ENCODE results near the gene HSPA6. TPM values are rescaled to one million over a fixed set of nuclear protein-coding genes. Genes with fewer than 3 reads are reported as not detected.
"Not testable (repeated sequence)": the region's sequence is repeated elsewhere in the genome, so short reads cannot be mapped to it uniquely, and the experiment has no call there.

The HSPA6 gene
- total RNA-seq, 1 experiment from 2014 or later, result 0.11 TPM

DNA sequence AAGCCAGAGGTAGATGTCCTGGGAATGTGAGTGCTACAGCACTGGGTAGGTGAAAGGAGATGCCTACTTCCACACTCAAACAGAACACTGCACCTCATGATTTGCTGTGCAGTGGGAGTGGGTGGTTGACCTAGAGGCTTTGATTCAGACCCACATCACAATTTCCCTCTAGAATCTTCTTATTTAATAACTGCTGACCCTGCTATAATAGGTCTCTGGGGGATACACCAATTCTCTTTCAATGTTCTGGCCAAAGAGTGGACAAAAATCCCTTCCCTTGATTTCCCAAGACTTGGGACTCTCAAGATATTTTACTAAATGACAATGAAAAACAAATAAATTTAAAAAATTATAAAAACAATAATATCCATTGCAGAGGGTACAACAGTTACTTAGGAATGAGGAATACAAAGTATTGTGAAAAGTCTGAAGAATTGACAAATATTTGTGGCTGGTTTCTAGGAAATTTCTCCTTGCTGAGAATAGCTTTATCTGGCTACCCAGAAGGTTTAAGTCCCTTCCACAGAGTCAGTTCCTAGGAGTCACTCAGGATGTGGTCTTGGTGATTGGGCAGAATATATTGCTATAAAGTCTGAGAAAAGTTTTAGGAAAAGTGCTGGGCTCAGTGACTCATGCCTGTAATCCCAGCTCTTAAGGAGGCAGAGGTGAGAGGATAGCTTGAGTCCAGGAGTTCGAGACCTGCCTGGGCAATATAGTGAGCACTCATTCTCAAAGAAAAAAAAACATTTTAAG, 21.5 kb upstream of the HSPA6 start:
- peak; percentile 53 for DNase-seq (ENCODE audit: low read depth)

DNA sequence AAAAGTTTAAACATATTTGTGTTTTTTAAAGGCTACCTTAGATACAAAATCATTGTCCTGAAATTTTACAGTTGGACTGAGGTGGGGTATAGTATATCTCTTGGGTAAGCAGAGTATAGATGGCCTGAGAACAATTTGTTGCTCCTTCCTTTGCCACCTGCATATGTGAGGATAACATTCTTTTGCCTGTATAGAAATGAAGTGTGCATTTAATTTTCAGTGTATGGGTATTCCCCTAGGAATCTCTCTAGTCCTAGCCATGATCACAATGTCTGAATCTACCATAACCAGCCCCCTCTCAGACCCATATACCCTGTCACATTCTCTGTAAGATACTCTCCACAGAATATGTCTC, 21.0 kb upstream of the HSPA6 start:
- no peak for DNase-seq (ENCODE audit: low read depth)

DNA sequence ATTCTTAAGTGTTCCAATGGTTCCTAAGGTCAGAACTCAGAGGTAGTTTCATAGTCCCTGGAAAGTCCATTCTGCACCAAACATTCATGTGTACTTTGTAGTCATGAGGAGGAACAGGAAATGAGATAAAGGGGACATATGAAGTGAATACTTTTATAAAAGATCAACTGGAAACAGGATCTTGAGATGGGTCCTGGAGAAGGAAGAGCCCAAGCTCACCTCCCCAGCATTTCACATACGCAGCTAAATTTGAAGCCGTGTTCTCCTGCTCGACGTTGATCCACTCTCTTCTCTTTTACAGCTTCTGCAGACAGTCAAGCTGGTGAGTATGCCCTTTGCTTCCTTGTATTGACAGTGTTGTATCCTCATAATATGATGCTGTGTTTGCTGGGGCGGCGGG, 18.7 kb upstream of the HSPA6 start:
- no peak for DNase-seq (ENCODE audit: low read depth)

DNA sequence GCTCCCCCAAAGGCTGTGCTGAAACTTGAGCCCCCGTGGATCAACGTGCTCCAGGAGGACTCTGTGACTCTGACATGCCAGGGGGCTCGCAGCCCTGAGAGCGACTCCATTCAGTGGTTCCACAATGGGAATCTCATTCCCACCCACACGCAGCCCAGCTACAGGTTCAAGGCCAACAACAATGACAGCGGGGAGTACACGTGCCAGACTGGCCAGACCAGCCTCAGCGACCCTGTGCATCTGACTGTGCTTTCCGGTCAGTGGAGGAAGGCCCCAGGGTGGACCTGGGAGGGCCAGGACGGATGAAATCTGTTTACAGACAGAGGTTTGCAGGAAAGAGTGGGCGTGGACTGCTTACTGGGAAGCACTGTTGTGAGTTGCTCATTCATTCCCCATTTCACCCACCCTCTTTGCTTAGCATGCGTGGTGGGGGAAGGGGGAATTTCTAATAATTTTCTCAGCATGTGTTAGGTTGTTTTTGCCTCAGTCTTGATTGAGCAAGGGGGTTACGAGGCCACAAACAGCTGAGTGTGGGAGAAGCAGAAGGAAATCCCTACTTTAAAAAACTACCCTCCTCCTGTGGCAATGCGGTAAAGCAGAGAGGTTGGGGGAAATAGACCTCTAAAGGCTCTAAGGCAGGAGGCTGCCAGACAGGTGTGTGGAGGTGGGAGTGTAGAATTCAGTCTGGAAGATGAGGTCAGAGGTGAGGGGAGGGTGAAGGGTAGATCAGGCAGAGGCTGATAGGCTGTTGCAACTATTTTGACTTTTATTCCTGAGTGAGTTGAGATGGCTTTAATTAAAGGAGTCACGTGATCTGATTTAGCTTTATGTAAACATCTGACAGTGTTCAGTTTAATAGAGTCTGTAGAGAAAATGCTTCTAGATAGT, 17.8 kb upstream of the HSPA6 start:
- no peak for DNase-seq (ENCODE audit: low read depth)

DNA sequence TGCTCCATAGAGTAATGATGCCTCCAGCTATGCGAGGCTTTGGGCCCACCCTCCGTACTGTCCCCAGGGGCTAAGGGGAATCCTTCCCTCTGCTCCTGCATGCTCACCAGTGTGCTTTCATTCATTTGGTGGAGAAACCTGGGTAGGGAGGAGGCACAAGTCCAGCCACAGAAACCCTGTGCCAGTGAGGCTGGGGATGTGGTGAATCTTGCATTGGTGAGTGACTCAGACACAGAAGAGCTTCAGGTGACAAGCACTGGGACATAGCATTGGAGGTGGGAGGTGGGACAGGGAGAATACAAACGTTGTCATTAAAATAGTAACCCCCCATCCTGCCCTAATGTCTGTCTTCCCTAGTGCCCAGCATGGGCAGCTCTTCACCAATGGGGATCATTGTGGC, 13.9 kb upstream of the HSPA6 start:
- DNase-seq (ENCODE audit: low read depth), result no peak

DNA sequence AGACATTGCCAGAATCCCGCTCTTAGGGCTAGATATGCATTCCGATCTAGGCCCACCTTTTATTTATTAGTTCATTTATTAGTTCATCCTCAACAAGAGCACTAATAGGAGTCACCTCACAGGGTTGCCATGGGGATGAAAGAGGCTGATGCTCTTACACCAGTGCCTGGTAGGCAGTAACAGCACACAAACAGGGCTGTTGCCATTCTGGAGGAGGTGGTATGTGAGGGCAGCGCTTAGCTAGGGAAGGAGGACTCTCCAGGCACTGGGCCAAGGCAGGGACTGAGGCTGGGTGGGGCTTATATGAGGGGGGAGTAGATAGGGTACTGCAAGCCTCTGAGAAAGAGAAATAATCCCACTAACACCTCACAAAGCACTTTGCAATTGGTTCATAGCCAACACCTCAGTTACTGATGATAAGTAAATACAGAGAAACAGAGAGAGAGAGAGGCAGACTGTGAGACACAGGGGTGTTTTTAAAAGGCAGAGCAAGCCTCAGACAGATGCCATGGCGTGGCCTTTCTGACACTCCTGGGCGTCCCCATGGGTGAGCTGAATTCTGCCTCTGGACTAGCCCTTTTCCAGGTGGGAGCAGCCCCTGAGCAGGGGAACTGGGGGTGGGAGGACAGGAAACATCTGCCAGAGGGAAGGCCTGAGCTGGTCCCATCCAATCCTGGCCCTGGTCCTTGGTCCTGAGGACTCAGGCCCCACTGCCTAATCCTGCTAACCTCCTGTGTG, 13.2 kb upstream of the HSPA6 start:
- no peak for DNase-seq (ENCODE audit: low read depth)

DNA sequence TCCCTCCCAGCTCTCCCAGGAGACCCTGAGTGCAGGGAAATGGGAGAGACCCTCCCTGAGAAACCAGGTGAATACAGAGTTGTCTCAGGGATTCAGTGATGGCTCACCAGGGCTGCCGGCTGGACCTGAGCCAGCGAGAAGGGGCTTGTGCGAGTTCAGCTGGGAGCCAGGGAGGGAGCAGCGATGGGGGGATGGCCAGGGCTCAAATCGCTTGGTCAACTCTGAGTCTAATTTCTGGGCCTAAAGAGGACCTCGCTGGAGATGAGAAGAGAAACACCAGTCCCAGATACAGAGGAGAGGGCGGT, 12.6 kb upstream of the HSPA6 start:
- DNase-seq (ENCODE audit: low read depth), result no peak

DNA sequence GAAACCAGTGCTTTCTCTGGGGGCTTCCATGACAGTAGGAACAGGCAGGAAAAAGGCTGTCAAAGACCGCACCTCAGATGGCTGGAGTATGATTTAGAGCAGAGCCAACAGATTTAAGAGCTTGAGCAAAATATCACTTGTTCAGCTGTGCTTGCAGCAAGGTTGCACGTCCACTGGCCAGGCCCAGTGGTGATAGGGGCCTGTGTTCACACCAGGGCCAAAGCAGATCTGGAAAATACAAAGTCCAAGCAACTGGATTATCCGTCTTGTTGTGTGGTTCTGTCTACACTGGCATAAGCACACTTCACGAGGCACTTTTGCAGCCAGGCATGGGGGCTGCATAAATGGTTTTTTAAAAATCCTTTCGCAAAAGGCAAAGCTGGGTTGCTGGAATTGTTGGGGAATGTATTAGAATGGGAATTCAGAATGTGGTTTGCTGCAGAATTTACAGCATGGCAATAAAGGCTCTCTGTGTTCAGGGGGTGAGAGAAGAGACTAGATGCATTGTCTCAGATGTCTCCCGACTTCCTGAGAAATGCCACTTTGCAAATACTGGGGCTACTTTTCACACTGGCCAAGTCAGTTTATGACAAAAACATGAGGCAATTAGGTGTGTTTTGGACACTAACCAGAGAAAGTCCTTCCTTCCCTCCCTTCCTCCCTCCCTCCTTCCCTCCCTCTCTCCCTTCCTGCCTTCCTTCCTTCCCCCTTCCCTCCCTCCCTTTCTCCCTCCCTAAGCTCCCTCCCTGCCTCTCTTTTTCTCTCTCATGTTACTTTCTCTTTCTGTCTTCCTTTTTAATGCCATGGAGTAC, 11.5 kb upstream of the HSPA6 start:
- not testable (repeated sequence) for DNase-seq (ENCODE audit: low read depth)

DNA sequence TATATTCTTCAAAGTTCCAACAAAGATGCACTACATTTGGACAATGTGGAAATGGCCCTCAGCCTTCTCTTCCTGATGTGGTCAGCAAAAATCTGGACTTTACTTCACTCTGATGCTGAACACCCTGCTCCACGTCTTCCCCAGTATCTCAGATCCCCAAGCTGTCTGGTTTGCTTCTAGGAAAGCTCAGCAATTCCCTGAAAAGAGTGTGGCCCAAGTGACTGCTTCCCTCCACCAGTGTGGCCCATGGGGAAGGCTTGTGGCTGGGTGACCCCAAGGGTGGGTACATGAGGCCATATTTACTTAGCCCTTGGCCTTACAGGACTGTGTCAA, 10.9 kb upstream of the HSPA6 start:
- not testable (repeated sequence) for DNase-seq (ENCODE audit: low read depth)

DNA sequence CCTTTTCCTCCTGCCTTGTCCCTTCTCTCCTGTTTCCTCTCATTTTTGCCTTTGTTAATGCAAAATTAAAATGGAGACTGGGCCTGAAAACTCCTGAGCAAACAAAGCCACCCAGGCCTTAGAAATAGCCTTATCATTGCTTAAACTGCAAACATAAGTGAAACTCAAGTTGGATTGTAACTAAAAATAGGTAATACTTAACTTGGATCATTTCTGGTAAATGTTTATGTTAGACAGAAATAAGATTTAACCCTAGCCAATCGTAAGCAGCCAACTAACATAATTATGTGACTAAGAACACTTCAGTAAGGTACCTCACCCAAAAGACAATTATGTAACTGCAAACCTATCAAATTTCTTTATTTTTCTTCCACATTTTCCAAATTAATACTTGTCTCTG, 10.4 kb upstream of the HSPA6 start:
- DNase-seq (ENCODE audit: low read depth), result not testable (repeated sequence)

DNA sequence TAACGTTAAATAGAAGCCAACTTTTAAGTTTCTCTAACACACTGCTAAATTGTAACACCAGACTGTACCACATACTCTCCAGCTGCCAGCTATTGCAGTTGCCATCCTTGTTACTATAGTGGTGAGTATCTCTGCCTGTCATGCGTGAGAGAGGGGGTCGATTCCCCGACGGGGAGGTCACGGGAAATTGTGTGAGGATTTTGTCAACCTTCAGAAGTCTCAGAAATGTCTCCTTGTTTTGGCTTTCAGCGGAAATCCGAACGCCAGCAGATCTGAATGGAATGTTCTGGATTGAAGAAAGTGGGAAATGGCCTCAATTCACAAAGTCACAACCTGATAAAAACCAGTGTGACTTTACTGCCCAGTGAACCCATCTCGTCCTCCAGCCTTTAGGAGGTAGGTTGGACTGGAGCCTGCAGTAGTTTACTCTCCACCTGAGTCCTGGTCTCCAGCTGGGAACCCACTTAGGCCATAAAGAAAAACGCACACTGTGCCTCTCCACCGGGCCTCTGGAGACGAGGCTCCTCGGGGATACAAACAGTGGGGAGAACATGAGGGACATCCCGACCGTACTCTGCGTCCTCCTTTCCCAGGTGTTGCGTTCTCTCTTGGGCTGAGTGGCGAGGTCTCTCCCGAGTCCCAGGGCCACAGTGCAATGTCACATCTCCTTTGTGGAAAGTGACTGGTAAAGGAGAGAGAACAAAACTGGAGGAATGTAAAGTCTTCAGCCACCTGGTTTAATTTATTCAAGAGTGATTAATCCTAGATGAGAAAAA, 1.1 kb upstream of the HSPA6 start:
- DNase-seq (ENCODE audit: low read depth), result peak; percentile 22

DNA sequence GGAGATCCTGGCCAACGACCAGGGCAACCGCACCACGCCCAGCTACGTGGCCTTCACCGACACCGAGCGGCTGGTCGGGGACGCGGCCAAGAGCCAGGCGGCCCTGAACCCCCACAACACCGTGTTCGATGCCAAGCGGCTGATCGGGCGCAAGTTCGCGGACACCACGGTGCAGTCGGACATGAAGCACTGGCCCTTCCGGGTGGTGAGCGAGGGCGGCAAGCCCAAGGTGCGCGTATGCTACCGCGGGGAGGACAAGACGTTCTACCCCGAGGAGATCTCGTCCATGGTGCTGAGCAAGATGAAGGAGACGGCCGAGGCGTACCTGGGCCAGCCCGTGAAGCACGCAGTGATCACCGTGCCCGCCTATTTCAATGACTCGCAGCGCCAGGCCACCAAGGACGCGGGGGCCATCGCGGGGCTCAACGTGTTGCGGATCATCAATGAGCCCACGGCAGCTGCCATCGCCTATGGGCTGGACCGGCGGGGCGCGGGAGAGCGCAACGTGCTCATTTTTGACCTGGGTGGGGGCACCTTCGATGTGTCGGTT, 477 bp downstream of the HSPA6 start:
- not testable (repeated sequence) for DNase-seq (ENCODE audit: low read depth)

DNA sequence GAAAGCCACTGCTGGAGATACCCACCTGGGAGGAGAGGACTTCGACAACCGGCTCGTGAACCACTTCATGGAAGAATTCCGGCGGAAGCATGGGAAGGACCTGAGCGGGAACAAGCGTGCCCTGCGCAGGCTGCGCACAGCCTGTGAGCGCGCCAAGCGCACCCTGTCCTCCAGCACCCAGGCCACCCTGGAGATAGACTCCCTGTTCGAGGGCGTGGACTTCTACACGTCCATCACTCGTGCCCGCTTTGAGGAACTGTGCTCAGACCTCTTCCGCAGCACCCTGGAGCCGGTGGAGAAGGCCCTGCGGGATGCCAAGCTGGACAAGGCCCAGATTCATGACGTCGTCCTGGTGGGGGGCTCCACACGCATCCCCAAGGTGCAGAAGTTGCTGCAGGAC, 981 bp downstream of the HSPA6 start:
- DNase-seq (ENCODE audit: low read depth), result not testable (repeated sequence)

DNA sequence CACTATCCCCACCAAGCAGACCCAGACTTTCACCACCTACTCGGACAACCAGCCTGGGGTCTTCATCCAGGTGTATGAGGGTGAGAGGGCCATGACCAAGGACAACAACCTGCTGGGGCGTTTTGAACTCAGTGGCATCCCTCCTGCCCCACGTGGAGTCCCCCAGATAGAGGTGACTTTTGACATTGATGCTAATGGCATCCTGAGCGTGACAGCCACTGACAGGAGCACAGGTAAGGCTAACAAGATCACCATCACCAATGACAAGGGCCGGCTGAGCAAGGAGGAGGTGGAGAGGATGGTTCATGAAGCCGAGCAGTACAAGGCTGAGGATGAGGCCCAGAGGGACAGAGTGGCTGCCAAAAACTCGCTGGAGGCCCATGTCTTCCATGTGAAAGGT, 1.6 kb downstream of the HSPA6 start:
- DNase-seq (ENCODE audit: low read depth), result not testable (repeated sequence)

DNA sequence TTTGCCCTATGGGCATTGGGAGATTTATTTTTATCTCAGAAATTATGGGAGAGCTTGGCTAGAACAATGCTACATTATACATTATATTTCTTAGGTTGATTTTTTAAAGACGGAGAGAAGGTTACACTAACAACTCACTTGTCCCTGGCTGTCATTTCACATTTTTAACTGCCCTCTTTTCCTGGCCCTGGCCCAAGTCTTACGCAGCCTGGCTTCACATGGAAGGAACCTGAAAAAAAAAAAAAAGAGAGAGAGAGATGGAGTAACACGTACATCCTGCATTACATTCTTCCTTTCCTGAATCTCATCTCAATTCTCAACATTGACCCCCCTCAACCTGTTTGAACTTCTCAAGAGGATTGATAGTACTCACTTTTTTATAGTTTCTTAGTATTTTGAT, 4.2 kb downstream of the HSPA6 start:
- not testable (repeated sequence) for DNase-seq (ENCODE audit: low read depth)

DNA sequence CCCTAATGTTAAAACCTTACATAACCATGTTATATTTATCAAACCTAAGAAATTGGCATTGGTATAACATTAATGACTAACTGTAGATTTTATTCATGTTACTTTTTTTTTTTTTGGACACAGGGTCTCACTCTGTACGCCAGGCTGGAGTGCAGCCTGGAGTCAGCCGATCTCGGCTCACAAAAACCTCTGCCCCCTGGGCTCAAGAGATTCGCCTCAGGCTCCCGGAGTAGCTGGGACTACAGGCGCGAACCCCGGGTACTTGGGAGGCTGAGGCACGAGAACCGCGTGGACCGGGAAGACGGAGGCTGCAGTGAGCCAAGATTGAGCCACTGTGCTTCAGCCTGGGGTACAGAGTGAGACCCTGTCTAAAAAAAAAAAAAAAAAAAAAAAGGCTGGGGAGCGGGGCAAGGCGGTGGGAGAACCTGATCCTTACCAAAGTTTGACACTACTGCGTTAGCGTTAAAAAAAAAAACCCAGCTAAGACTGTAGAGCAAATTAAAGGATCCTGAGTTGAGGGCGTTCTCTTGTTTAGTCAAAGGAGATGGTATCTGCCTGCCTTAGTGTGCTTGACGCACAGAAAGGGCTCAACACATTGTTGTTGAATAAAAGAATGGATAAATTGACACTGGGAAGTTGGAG, 5.2 kb downstream of the HSPA6 start:
- not testable (repeated sequence) for DNase-seq (ENCODE audit: low read depth)

DNA sequence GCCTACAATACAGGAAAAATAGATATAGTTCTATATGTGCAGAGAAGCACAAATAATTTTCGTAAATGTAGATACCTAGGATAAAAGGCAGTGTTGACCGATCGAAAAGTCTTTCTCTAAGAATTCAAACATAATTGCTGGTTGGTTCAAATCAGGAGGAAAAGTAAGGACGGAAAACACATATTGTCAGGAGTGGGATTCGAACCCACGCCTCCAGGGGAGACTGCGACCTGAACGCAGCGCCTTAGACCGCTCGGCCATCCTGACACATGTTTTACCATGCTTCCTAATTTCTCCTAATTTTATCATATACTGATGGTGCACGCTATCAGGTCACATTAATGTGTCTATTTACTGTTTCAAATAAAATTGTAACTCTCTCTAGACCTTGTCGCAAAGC, 5.8 kb downstream of the HSPA6 start:
- peak; percentile 64 for DNase-seq (ENCODE audit: low read depth)

DNA sequence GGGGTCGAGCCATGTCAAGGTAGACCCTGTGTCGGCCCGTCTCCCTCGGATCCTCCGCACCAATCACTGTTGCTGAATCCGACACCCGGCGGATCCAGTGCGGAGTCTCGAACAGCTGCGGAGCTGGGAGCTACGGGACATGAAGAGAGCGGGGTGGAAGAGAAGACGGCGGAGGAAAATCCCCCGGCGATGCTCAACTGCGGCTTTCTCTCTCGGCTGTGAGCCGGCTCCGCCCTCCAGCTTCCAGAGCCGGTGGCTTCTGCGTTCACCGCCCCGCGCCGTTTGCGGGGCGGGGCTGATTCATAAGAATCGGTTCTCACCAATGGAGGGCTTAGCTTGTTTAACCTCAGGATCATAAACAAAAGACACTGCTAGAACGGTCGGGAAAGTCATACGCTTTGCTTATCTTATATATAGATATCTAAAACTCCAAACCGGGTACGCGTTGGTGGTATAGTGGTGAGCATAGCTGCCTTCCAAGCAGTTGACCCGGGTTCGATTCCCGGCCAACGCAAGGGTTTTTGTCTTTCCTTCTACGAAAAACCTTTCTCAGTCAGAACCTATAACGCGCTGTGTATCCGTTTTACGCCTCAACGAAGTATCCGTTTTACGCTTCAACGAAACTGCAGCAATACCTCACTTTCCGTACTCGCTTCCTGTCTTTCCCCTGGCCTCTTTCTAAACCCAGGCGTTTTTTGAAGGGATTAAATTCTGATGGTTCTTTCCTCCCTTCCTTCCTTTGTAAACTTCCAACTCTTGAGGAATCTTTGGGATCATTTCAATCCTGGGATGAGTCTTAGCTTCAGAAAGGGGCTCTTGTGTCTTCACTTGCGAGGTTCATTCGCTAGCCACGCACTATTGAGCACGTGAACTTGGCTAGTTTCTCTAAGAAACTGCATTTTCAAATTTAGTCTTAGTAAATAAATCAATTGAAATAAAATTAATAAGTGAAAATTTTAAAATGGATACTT, 6.6 kb downstream of the HSPA6 start:
- DNase-seq (ENCODE audit: low read depth), result peak; percentile 89
